Smooth muscle cell (in vitro differentiated cells): Measurements from ENCODE around the gene S100A5. TPM values are rescaled to one million over a fixed set of nuclear protein-coding genes. Genes with fewer than 3 reads are reported as not detected.

Experiments
- DNase-seq: peaks from one replicate; lab custom pipeline; 2025; ENCODE audit not compliant: unreplicated experiment; lab: John Stamatoyannopoulos, UW
- H2AFZ ChIP-seq: fragments of 200-600 bp; sonication (generic); 2 replicates; pipeline ENCODE4 v1.6.0; 2016; ENCODE audit warnings: antibody characterized with exemption, low read depth, mild to moderate bottlenecking
- H3F3A ChIP-seq: fragments of 200-600 bp; sonication (generic); 2 replicates; pipeline ENCODE4 v1.6.0; 2017; ENCODE audit warnings: antibody characterized with exemption, low read depth
- H3K27ac ChIP-seq: fragments of 200-600 bp; sonication (generic); 2 replicates; pipeline ENCODE4 v1.5.1; 2016; ENCODE audit warnings: low read depth, mild to moderate bottlenecking
- H3K27me3 ChIP-seq: fragments of 200-600 bp; sonication (generic); 2 replicates; pipeline ENCODE4 v1.6.1; 2016; ENCODE audit warnings: low read depth, mild to moderate bottlenecking
- H3K36me3 ChIP-seq: fragments of 200-600 bp; sonication (generic); 2 replicates; pipeline ENCODE4 v1.5.1; 2016; ENCODE audit warnings: low read depth
- H3K4me1 ChIP-seq: fragments of 200-600 bp; sonication (generic); 2 replicates; pipeline ENCODE4 v1.5.1; 2016; ENCODE audit warnings: low read depth
- H3K4me2 ChIP-seq: fragments of 200-600 bp; sonication (generic); 2 replicates; pipeline ENCODE4 v1.6.0; 2016; ENCODE audit warnings: mild to moderate bottlenecking
- H3K4me3 ChIP-seq: fragments of 200-600 bp; sonication (generic); 2 replicates; pipeline ENCODE4 v1.5.1; 2016; ENCODE audit warnings: mild to moderate bottlenecking
- H3K79me2 ChIP-seq: fragments of 200-600 bp; sonication (generic); 2 replicates; pipeline ENCODE4 v1.6.0; 2016; ENCODE audit warnings: low read depth, mild to moderate bottlenecking
- H3K9ac ChIP-seq: fragments of 200-600 bp; sonication (generic); 2 replicates; pipeline ENCODE4 v1.6.0; 2016; ENCODE audit warnings: low read depth
- H3K9me3 ChIP-seq: fragments of 200-600 bp; sonication (generic); replicated peaks from 2 replicates; pipeline ENCODE4 v1.5.1; 2016; ENCODE audit warnings: low read depth
- H4K20me1 ChIP-seq: fragments of 200-600 bp; sonication (generic); 2 replicates; pipeline ENCODE4 v1.6.0; 2016; ENCODE audit warnings: low read depth
- CTCF ChIP-seq: fragments of 200-600 bp; sonication (generic); IDR thresholded peaks from 2 replicates; pipeline ENCODE4 v1.5.1; 2017; ENCODE audit warnings: borderline replicate concordance, mild to moderate bottlenecking, antibody characterized with exemption; ENCODE audit not compliant: insufficient read depth, poor library complexity, severe bottlenecking
- WGBS: methylation state at CpG from one replicate; pipeline ENCODE4 v1.1.7; 2016; ENCODE audit warnings: low lambda C conversion rate; 5-methylcytosine and 5-hydroxymethylcytosine counted together
- polyA plus RNA-seq: library from polyadenylated mRNA; unstranded; fragments of >200 nt; fragmentation: Nextera tagmentation; extraction: Ambion mirVana; gene quantifications from 2 replicates; pipeline ENCODE4 v1.2.1, GENCODE V29; 2016
- total RNA-seq: library from RNA; depleted of rRNA; stranded (reverse); fragments of >200 nt; gene quantifications from 2 replicates; pipeline ENCODE4 v1.2.3, GENCODE V29; 2014

Gene S100A5
- total and polyA plus RNA-seq, 2 experiments from 2014 or later, result 1.6 to 6.2 TPM

GRCh38 chr1:153505576-153505975 is 35.2 kb downstream of the S100A5 start:
- Histone ChIP-seq H2AFZ (no peak overlapping the region), H4K20me1 (no peaks in the 10 kb centered on the region), H3K79me2 (no peaks in the 10 kb centered on the region), H3K9me3 (no peaks in the 10 kb centered on the region), H3K4me3 (no peak overlapping the region), H3K4me1 (peaks cover 7% of the 10 kb centered on the region), H3K4me2 (no peak overlapping the region), H3K9ac (no peak overlapping the region), H3F3A (peaks cover 7% of the 10 kb centered on the region), H3K36me3 (no peaks in the 10 kb centered on the region), H3K27ac (no peak overlapping the region), H3K27me3 (no peaks in the 10 kb centered on the region)
- TF ChIP-seq CTCF, result no peak
- WGBS, result 79% methylated on average over 1 of the region's 1 CpG
- DNase-seq, result no peak

- no peaks in the 10 kb centered on the region for H4K20me1 ChIP-seq
- H3K4me2 ChIP-seq, result no peak overlapping the region
- 84% methylated on average over 3 of the region's 3 CpGs for WGBS
- TF ChIP-seq CTCF, result no peak
- H3K79me2 ChIP-seq, result no peaks in the 10 kb centered on the region
- no peak overlapping the region for H3K9ac ChIP-seq
- no peak overlapping the region for H3K27ac ChIP-seq
- H3K4me1 ChIP-seq, result peaks cover 7% of the 10 kb centered on the region
- no peak for DNase-seq
- no peaks in the 10 kb centered on the region for H3K36me3 ChIP-seq
- no peaks in the 10 kb centered on the region for H3K9me3 ChIP-seq
- peaks cover 7% of the 10 kb centered on the region for H3F3A ChIP-seq
- H2AFZ ChIP-seq, result no peak overlapping the region
- no peak overlapping the region for H3K4me3 ChIP-seq
- H3K27me3 ChIP-seq, result no peaks in the 10 kb centered on the region
Measured at GRCh38 chr1:153503766-153504165, 37.0 kb downstream of the S100A5 start.

GRCh38 chr1:153498746-153499145 is 42.0 kb downstream of the S100A5 start:
- H2AFZ ChIP-seq, result no peak overlapping the region
- H3K9ac ChIP-seq, result no peak overlapping the region
- H4K20me1 ChIP-seq, result no peaks in the 10 kb centered on the region
- H3F3A ChIP-seq, result no peaks in the 10 kb centered on the region
- no peaks in the 10 kb centered on the region for H3K9me3 ChIP-seq
- no peaks in the 10 kb centered on the region for H3K79me2 ChIP-seq
- H3K27me3 ChIP-seq, result no peaks in the 10 kb centered on the region
- 25% methylated on average over 2 of the region's 2 CpGs for WGBS
- H3K4me3 ChIP-seq, result no peak overlapping the region
- no peak for DNase-seq
- H3K4me1 ChIP-seq, result no peaks in the 10 kb centered on the region
- H3K27ac ChIP-seq, result no peak overlapping the region
- no peak for TF ChIP-seq CTCF
- no peaks in the 10 kb centered on the region for H3K36me3 ChIP-seq
- no peak overlapping the region for H3K4me2 ChIP-seq

DNA sequence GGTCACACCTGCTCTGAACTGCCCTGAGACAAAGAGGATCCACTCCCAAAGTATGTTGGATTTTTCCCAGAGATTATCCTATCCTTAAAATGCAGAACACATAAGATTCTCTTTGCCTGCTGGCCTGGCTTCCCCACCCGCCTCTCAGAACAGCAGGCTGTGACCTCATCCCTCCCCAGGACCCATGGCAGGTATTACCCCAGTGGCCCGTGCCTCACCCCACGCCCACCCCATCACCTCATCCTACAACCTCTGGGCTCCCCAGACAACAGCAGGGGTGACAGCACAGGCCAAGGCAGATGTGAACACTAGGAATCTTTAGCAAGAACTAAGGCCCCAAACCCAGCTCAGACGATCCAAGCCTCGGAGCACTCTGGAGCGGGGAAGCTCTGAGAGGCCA is 45.2 kb downstream of the S100A5 start:
- Histone ChIP-seq H3F3A (no peaks in the 10 kb centered on the region), H3K4me3 (no peak overlapping the region), H3K36me3 (no peaks in the 10 kb centered on the region), H3K27ac (no peak overlapping the region), H3K79me2 (no peaks in the 10 kb centered on the region), H3K4me2 (no peak overlapping the region), H2AFZ (no peak overlapping the region), H4K20me1 (no peaks in the 10 kb centered on the region), H3K4me1 (no peaks in the 10 kb centered on the region), H3K9ac (no peak overlapping the region), H3K27me3 (no peaks in the 10 kb centered on the region), H3K9me3 (no peaks in the 10 kb centered on the region)
- 81% methylated on average over 6 of the region's 6 CpGs for WGBS
- TF ChIP-seq CTCF, result no peak
- no peak for DNase-seq
